RPMI8226 (cell line): ENCODE measurements around the gene PTPRG.
"Not testable (repeated sequence)": the region's sequence is repeated elsewhere in the genome, so short reads cannot be mapped to it uniquely, and the experiment has no call there.

ENCODE experiments used
- DNase-seq: peaks from one replicate; pipeline ENCODE4 v3.0.0-alpha.2; 2015

The PTPRG gene

GRCh38 chr3:62028236-62028635 is 466.9 kb downstream of the PTPRG start:
- no peak for DNase-seq

DNA sequence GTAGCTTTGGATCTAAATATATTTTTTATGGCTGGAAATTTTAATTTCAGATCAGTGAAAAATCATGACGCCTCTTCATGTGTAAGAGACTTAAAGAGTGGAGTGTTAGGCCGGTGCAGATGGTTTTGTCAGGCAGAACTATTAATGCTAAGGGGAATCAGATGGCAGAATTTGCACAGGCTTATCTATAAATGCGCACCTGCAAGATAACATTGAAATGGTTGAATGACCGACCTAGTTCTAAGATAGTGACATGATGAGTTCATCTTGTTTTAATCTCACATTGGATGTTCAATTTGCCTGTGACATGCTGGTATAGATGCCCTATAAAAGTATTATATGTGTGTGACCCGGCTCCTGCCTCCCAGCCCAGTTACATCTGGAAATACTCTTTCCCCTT is 471.4 kb downstream of the PTPRG start:
- no peak for DNase-seq

GRCh38 chr3:62035402-62036057 is 474.2 kb downstream of the PTPRG start:
- DNase-seq, result no peak

- DNase-seq, result no peak
Observed at GRCh38 chr3:62036726-62037125, 475.4 kb downstream of the PTPRG start.

DNA sequence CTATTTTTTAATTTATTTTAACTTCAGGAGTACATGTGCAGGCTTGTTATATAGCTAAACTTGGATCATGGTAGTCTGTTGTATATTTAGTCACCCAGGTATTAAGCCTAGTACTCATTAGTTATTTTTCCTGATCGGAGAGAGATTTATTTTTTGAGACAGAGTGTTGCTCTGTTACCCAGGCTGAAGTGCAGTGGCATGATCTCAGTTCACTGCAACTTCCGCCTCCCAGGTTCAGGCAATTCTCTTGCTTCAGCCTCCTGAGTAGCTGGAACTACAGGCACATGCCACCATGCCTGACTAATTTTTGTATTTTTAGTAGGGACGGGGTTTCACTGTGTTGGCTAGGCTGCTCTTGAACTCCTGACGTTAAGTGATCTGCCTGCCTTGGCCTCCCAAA is 477.4 kb downstream of the PTPRG start:
- not testable (repeated sequence) for DNase-seq

DNA sequence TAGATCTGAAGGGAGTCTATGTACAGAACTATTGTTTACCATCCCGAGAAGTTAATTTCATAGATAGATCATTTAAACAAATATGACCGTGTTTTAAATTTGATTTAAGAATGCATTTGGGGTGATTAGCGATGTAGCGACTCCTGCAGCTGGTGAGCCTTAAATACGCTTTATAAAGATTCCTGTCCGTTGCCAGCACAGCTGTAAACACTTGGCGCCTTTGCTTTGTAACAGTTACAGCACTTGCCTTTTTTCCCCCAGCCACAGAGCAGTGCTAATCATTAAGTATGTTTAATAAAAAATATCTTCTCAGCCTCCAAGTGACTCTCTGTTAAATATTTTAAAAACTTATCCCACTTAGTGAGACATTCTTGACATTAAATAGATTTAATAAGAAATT is 478.2 kb downstream of the PTPRG start:
- no peak for DNase-seq

DNA sequence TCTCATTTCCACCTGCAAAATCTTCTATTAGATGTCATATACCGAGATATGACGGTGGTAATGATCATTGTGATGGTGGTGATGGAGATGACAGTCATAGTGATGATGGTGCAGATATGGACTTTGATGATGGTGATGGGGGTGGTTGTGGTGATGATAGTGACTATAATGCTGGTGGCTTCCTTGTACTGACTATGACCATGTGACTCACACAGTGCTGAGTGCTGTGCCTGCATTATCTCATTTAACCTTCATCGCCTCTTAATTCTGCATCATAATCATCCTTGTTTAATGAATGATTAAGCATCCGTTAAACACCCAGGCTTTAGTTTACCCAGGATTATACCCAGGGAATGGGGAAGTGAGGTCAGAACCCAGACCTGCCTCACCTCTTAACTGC is 480.3 kb downstream of the PTPRG start:
- no peak for DNase-seq

- no peak for DNase-seq
Observed at GRCh38 chr3:62044874-62045411, 483.6 kb downstream of the PTPRG start.

DNA sequence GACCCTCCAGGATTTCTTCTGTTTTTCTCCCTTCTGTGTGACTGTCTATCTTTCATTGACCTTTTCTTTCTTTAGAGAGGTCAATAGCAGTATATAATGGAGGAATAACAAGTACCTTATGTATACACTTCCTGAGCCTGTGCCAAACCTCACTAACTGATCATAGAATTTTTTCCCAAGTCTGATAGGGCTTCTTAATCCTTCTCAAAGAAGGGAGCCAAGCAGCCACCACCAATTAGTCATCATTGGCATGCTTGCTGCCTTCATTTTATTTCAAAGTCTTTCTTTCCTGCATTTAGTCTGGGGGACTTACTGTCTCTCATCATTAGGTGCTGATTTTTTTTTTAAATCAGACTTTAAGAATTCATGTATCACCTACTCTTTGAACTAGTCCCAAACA is 485.0 kb downstream of the PTPRG start:
- no peak for DNase-seq

GRCh38 chr3:62048577-62048976 is 487.2 kb downstream of the PTPRG start:
- DNase-seq, result no peak

- no peak for DNase-seq
Observed at GRCh38 chr3:62049033-62049432, 487.7 kb downstream of the PTPRG start.

DNA sequence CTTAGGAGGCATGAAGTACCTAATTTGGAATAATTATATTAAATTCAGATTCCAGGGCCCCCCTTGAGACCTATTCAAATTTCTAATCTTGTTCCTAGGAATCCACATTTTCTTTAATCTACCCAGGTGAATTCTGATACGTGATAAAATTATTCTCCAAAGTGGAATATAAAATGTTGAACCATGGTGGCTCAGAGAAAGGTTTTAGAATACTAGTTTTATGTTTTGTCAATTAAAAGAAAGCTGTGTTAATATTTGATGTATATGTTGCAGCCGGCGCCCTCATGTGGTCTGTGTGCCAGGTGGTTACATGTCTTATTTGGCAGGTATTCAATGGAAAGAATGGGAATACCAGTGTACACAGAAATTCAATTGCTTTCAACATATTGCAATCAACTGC is 490.1 kb downstream of the PTPRG start:
- DNase-seq, result no peak

- DNase-seq, result no peak
Observed at GRCh38 chr3:62052331-62052730, 491.0 kb downstream of the PTPRG start.

DNA sequence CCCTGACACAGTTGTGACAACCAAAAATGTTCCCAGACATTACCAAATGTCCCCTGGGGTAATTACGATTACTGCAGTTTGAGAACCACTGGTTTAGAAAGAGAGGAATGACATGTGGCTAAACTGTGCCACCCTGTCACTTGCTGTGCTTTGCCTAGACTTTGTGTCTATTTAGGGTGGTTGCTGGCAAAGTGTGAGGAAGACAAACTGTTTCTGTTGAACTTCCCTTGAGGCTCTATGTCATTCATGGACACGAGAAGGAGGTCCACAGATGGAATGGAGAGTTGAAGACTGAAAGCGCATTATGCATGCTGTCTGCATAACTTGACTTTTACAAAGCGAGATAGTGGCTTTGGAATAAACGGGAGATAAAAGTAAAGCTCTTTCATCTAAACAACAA is 495.3 kb downstream of the PTPRG start:
- DNase-seq, result no peak

DNA sequence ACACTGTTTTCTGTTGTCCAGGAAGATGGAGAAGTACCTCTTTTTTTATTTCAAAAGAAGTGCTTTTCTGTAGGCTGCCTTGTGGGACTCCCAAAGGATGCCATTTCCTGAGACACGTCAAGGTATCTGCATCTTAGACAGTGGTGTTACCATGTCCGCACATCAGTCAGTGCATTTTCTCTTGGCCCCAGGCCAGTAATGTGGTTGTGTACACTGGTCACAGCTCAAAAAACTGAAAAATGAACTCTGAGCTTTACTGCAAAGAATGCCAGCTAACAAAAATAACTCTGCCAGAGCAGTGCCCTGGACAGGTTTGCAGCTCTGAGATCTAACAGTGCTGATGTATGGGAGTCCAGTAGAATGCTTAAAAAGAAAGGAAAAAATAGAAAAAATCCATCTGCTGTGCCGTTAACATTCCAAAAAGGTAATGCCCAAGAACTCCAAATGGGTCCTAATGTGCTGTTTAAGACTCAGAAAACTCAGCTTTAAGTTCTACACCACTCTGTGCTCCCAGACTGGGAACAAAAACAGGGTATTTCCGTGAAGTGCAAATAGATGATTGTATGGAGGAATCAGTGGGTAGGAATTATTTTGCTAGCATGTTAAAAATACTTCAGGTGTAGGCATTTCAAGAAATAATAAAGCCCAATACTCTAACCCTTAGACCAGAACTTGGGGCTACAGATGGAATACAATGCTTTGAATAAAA is 496.1 kb downstream of the PTPRG start:
- DNase-seq, result no peak

GRCh38 chr3:62065985-62066693 is 504.8 kb downstream of the PTPRG start:
- no peak for DNase-seq

GRCh38 chr3:62068337-62068736 is 507.0 kb downstream of the PTPRG start:
- no peak for DNase-seq

- no peak for DNase-seq
Observed at GRCh38 chr3:62070891-62071290, 509.5 kb downstream of the PTPRG start.

- no peak for DNase-seq
Observed at GRCh38 chr3:62073038-62073437, 511.7 kb downstream of the PTPRG start.

GRCh38 chr3:62084558-62084957 is 523.2 kb downstream of the PTPRG start:
- no peak for DNase-seq

DNA sequence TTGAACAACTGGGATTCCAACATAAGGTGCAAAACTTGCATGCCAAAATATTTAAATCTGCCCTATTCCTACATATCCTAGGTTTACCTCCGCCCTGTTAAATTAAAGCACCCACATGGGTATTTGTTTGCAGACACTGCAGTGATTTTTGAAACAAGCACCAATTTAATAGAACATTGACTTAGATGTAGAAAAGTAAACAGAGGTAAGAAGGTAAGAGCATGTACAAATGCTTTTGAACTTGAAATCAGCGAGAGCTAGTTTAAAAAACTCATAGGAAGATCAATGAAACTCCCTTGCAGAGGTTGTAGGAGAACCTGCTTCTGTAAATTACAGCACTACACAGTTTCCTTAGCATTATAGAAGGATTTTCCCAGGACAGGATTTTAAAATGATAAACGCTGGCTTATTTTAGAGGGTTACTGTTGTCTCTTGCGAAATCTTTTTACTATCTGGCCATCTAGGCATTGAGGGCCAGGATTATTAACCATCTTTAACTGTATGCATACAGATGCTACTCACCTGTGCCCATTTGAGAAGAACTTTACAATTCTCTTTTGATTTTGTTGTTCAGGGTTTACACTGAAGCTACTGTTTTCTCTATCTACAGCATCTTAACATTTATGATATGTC is 527.2 kb downstream of the PTPRG start:
- DNase-seq, result no peak

- no peak for DNase-seq
Observed at GRCh38 chr3:62090066-62090465, 528.7 kb downstream of the PTPRG start.

- no peak for DNase-seq
Observed at GRCh38 chr3:62090519-62090918, 529.1 kb downstream of the PTPRG start.
